Retinal pigment epithelial cell (primary cell): ENCODE measurements around the gene CNNM1.
A peak's percentile ranks its signal among the peaks of the same experiment; 100 is the strongest.

Experiments used
- DNase-seq: peaks from one replicate; pipeline ENCODE4 v3.0.0-alpha.2; 2010; ENCODE audit warnings: low read depth
- H3K4me3 ChIP-seq: 2 replicates; pipeline ENCODE4 v1.5.1; 2011; ENCODE audit warnings: mild to moderate bottlenecking, low read length, control low read depth, moderate library complexity
- TF ChIP-seq, protein P1 (sequence below): conservative IDR thresholded peaks from 2 replicates; pipeline ENCODE4 v1.5.1; 2011; ENCODE audit warnings: low read depth, low read length, control low read depth, inconsistent platforms

The CNNM1 gene

DNA sequence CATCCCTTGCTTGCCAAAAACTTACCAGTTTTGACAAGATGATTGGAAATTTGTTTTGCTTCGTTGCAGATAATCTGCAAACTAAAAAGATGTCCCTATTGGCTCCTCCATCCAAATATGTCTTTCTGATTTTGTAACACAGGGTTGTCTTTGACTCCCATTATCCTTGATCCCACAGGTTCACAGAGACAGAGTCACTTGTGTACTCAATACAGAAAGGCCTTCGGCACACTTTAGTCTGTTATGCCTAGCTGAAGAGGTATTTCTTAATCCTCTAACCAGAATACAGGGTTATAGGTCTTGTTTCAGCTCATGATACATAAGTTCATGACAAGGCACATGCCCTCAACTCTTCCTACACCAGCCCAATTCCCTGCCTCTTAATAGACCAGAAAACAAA is 10.7 kb upstream of the CNNM1 start:
- H3K4me3 ChIP-seq, result no peak overlapping the region
- DNase-seq, result no peak
- TF ChIP-seq, protein P1, sequence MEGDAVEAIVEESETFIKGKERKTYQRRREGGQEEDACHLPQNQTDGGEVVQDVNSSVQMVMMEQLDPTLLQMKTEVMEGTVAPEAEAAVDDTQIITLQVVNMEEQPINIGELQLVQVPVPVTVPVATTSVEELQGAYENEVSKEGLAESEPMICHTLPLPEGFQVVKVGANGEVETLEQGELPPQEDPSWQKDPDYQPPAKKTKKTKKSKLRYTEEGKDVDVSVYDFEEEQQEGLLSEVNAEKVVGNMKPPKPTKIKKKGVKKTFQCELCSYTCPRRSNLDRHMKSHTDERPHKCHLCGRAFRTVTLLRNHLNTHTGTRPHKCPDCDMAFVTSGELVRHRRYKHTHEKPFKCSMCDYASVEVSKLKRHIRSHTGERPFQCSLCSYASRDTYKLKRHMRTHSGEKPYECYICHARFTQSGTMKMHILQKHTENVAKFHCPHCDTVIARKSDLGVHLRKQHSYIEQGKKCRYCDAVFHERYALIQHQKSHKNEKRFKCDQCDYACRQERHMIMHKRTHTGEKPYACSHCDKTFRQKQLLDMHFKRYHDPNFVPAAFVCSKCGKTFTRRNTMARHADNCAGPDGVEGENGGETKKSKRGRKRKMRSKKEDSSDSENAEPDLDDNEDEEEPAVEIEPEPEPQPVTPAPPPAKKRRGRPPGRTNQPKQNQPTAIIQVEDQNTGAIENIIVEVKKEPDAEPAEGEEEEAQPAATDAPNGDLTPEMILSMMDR, result no peak

DNA sequence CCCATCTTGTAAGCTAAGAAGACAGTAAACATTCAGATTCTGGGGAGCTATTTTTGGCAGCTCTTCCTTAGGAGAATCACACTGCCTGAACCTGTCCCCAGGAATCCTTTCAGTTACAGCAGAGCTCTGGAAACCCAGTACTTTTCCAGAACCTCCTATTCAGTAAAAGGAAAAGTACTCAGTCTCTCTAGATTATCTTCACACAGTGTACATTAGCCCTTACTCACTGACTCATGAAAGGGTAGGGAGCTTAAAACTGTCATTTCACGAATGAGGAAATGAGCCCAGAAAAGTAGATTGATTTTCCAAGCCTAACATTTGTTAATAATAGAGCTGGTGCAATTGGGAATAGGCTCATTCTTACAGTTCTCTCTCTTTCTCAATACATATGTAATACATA is 3.9 kb upstream of the CNNM1 start:
- TF ChIP-seq, protein P1, result no peak
- no peak overlapping the region for H3K4me3 ChIP-seq
- no peak for DNase-seq

DNA sequence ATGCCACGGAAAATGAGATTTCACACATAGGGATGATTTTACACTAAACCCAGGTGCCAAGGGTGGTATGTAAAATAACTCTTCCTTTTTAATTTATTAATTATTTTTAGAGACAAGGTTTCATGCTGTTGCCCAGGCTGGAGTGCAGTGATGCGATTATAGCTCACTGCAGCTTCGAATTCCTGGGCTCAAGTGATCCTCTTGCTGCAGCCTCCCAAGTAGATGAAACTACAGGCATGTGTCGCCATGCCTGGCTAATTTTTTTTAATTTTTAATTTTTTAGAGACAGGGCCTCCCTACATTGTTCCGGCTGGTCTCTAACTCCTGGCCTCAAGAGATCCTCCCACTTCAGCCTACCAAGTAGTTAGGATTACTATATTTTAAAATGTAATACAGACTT is 2.3 kb upstream of the CNNM1 start:
- no peak overlapping the region for H3K4me3 ChIP-seq
- TF ChIP-seq, protein P1, result no peak
- no peak for DNase-seq

DNA sequence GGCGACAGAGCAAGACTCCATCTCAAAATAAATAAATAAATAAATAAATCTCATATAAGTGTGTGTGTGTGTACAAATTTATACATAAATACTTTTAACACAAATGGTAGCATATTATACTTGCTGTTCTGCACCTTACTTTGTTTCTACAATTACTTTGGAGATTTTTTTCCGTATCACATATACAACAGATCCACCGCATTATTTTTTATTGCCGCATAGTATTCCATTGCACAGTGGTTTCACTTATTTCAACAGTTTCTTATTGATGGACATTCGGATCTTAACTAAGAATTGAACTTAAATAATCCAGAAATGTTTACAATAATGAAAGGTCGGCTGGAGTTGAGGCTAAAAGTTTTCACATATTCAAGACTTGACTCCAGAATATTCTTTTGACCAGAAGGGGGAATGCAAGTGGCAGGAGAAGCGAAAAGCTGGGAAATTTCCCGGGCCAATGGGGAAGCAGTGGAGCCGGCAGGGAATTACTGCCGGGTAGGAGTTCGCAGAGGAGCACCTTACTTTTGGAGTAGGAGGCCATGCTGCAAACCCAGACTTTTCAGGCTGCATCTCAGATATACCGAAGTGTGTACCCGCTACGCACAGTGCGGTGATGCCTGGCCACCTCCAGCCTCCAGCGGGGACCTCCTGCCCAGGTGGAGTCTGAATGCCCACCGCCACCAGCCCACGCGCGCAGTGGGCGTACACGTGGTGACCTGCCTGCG is 415 bp upstream of the CNNM1 start:
- peak overlapping the region; percentile 47 for H3K4me3 ChIP-seq
- TF ChIP-seq, protein P1, result no peak
- no peak for DNase-seq

DNA sequence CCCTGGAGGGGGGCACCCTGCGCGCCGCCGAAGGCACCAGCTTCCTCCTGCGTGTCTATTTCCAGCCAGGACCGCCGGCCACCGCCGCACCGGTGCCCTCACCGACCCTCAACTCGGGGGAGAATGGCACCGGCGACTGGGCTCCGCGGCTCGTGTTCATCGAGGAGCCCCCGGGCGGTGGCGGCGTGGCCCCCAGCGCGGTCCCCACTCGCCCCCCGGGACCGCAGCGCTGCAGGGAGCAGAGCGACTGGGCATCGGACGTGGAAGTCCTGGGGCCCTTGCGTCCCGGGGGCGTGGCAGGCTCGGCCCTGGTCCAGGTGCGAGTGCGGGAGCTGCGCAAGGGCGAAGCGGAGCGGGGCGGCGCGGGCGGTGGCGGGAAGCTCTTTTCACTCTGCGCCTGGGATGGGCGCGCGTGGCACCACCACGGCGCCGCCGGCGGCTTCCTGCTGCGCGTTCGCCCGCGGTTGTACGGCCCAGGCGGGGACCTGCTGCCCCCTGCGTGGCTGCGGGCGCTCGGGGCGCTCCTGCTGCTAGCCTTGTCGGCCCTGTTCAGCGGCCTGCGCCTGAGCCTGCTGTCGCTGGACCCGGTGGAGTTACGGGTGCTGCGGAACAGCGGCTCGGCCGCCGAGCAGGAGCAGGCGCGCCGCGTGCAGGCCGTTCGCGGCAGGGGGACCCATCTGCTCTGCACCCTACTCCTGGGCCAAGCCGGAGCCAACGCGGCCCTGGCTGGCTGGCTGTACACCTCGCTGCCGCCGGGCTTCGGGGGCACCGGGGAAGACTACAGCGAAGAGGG is 594 bp downstream of the CNNM1 start:
- TF ChIP-seq, protein P1, result no peak
- peak overlapping the region; percentile 47 for H3K4me3 ChIP-seq
- no peak for DNase-seq

DNA sequence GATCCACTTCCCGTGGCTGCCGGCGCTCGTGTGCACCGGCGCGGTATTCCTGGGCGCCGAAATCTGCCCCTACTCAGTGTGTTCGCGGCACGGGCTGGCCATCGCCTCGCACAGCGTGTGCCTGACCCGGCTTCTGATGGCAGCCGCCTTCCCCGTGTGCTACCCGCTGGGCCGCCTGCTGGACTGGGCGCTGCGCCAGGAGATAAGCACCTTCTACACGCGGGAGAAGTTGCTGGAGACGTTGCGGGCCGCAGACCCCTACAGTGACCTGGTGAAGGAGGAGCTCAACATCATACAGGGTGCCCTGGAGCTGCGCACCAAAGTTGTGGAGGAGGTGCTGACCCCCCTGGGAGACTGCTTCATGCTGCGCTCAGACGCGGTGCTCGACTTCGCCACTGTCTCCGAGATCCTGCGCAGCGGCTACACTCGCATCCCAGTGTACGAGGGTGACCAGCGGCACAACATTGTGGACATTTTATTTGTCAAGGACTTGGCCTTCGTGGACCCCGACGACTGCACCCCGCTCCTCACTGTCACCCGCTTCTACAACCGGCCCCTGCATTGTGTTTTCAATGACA is 1.3 kb downstream of the CNNM1 start:
- TF ChIP-seq, protein P1, result no peak
- peak overlapping the region; percentile 31 for H3K4me3 ChIP-seq
- no peak for DNase-seq
